ENCODE results near the gene GSE1.

GRCh38 chr16:85699628-85700027, 86.5 kb downstream of the GSE1 start:
- TF ChIP-seq AFF4 (CRISPR knock-in tag; IDR thresholded peaks at IDR 0.05), result no peak
- no peak for TF ChIP-seq ETV6 (CRISPR knock-in tag; conservative IDR thresholded peaks at IDR 0.05)
- no peak for TF ChIP-seq E2F1 (CRISPR knock-in tag; IDR thresholded peaks at IDR 0.05)
- no peak for TF ChIP-seq POLR2A (IDR thresholded peaks at IDR 0.05; ENCODE audit: insufficient read depth in 1 of 2, low read depth in 2 of 2, low read length in 2 of 2)
- no peak for TF ChIP-seq ZNF160 (CRISPR knock-in tag; IDR thresholded peaks at IDR 0.05)
- TF ChIP-seq RNF2 (conservative IDR thresholded peaks at IDR 0.05; ENCODE audit: low read depth), result no peak
- TF ChIP-seq CEBPB (IDR thresholded peaks at IDR 0.05; ENCODE audit: borderline replicate concordance, low read depth, low read length), result no peak
- no peak for TF ChIP-seq NFKB2 (CRISPR knock-in tag; IDR thresholded peaks at IDR 0.05; ENCODE audit: borderline replicate concordance)
- no peak for TF ChIP-seq FOSL2 (CRISPR knock-in tag; IDR thresholded peaks at IDR 0.05)
- no peak for TF ChIP-seq CHD2 (IDR thresholded peaks at IDR 0.05; ENCODE audit: low read depth, low read length)
- TF ChIP-seq NRL (CRISPR knock-in tag; IDR thresholded peaks at IDR 0.05; ENCODE audit: borderline replicate concordance), result no peak
